ENCODE data around the gene DCP1A. TPM values are rescaled to one million over a fixed set of nuclear protein-coding genes. Genes with fewer than 3 reads are reported as not detected.
"Not testable (repeated sequence)": the region's sequence is repeated elsewhere in the genome, so short reads cannot be mapped to it uniquely, and the experiment has no call there.

Gene DCP1A
- total RNA-seq, 2 experiments from 2014 or later: 32.5 to 34.3 TPM

GRCh38 chr3:53312832-53313231 is 34.5 kb downstream of the DCP1A start:
- H3K36me3 Mint-ChIP-seq: peaks cover 12% of the 10 kb centered on the region
- no peaks in the 10 kb centered on the region for H3K9me3 Mint-ChIP-seq
- no peak for ATAC-seq (ENCODE audit: low read depth)
- POLR2A ChIA-PET: no interaction called here
- H3K4me3 Mint-ChIP-seq: no peak overlapping the region
- no peaks in the 10 kb centered on the region for H3K4me1 Mint-ChIP-seq
- H3K27ac Mint-ChIP-seq: no peak overlapping the region
- H3K27me3 Mint-ChIP-seq: no peaks in the 10 kb centered on the region
- DNase-seq: no peak

- Mint-ChIP-seq H3K4me1 (no peaks in the 10 kb centered on the region), H3K27ac (no peak overlapping the region), H3K27me3 (no peaks in the 10 kb centered on the region), H3K4me3 (no peak overlapping the region), H3K9me3 (no peaks in the 10 kb centered on the region), H3K36me3 (peaks cover 12% of the 10 kb centered on the region)
- DNase-seq: no peak
- POLR2A ChIA-PET: no interaction called here
- ATAC-seq (ENCODE audit: low read depth): no peak
Observed at GRCh38 chr3:53311882-53312281, 35.5 kb downstream of the DCP1A start.

- POLR2A ChIA-PET: no interaction called here
- no peak for ATAC-seq (ENCODE audit: low read depth)
Observed at GRCh38 chr3:53303957-53304356, 43.4 kb downstream of the DCP1A start.

GRCh38 chr3:53303549-53303948 is 43.8 kb downstream of the DCP1A start:
- no peak for ATAC-seq (ENCODE audit: low read depth)
- Mint-ChIP-seq H3K4me1 (no peaks in the 10 kb centered on the region), H3K27ac (no peak overlapping the region), H3K4me3 (no peak overlapping the region), H3K27me3 (no peaks in the 10 kb centered on the region), H3K9me3 (no peaks in the 10 kb centered on the region), H3K36me3 (peaks cover 14% of the 10 kb centered on the region)
- no peak for DNase-seq
- POLR2A ChIA-PET: no interaction called here

More at GRCh38 chr3:53303957-53304356, 43.4 kb downstream of the DCP1A start:
- no peak for DNase-seq
- no peak overlapping the region for H3K27ac Mint-ChIP-seq
- no peaks in the 10 kb centered on the region for H3K9me3 Mint-ChIP-seq
- peaks cover 14% of the 10 kb centered on the region for H3K36me3 Mint-ChIP-seq
- H3K4me1 Mint-ChIP-seq: no peaks in the 10 kb centered on the region
- no peaks in the 10 kb centered on the region for H3K27me3 Mint-ChIP-seq
- H3K4me3 Mint-ChIP-seq: no peak overlapping the region

GRCh38 chr3:53300826-53301225 is 46.5 kb downstream of the DCP1A start:
- H3K27me3 Mint-ChIP-seq: no peaks in the 10 kb centered on the region
- ATAC-seq (ENCODE audit: low read depth): no peak
- H3K4me1 Mint-ChIP-seq: no peaks in the 10 kb centered on the region
- H3K36me3 Mint-ChIP-seq: peaks cover 13% of the 10 kb centered on the region
- DNase-seq: no peak
- no peaks in the 10 kb centered on the region for H3K9me3 Mint-ChIP-seq
- POLR2A ChIA-PET: interaction anchor here (0.6 to 0.7 kb wide), 2 partner anchors 16 to 48 kb away, joined by 3 read pairs; no protein-coding TSS in a partner anchor
- H3K27ac Mint-ChIP-seq: no peak overlapping the region
- H3K4me3 Mint-ChIP-seq: no peak overlapping the region

- H3K9me3 Mint-ChIP-seq, H3K4me1 Mint-ChIP-seq, POLR2A ChIA-PET: not testable (repeated sequence)
Observed at GRCh38 chr3:53299611-53300023, 47.7 kb downstream of the DCP1A start.

DNA sequence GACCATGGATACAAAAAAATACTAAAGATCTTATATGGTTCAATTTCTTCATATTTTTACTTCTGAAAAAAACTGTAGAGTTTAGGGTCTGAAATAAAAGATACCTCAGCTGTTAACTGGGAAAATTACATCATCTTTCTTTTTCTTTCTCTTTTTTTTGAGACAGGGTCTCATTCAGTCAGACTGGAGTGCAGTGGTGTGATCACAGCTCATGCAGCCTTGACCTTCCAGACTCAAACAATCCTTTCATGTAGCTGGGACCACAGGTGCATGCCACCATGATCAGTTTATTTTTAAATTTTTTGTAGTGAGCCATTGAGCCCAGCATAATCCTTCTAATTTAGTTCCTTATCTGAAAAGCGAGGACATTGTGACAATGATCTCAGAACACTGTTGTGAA is 51.9 kb downstream of the DCP1A start:
- H3K9me3 Mint-ChIP-seq: no peaks in the 10 kb centered on the region
- POLR2A ChIA-PET: interaction anchor here (0.7 kb wide), 1 partner anchor 186 kb away, joined by 3 read pairs; no protein-coding TSS in a partner anchor
- no peak overlapping the region for H3K4me3 Mint-ChIP-seq
- H3K27me3 Mint-ChIP-seq: no peaks in the 10 kb centered on the region
- peaks cover 7% of the 10 kb centered on the region for H3K36me3 Mint-ChIP-seq
- ATAC-seq (ENCODE audit: low read depth) (no peak), DNase-seq (no peak)
- H3K4me1 Mint-ChIP-seq: no peaks in the 10 kb centered on the region
- no peak overlapping the region for H3K27ac Mint-ChIP-seq

More at GRCh38 chr3:53299611-53300023, 47.7 kb downstream of the DCP1A start:
- not testable (repeated sequence) for DNase-seq, H3K27me3 Mint-ChIP-seq, H3K4me3 Mint-ChIP-seq, H3K27ac Mint-ChIP-seq
- peak; percentile 73 for ATAC-seq (ENCODE audit: low read depth)
- H3K36me3 Mint-ChIP-seq: peaks cover 12% of the 10 kb centered on the region

- peaks cover 3% of the 10 kb centered on the region for H3K36me3 Mint-ChIP-seq
- ATAC-seq (ENCODE audit: low read depth) (no peak), DNase-seq (no peak)
- no peak overlapping the region for H3K4me3 Mint-ChIP-seq
- POLR2A ChIA-PET: no interaction called here
- H3K9me3 Mint-ChIP-seq: no peaks in the 10 kb centered on the region
- H3K27ac Mint-ChIP-seq: no peak overlapping the region
- H3K4me1 Mint-ChIP-seq: no peaks in the 10 kb centered on the region
- no peaks in the 10 kb centered on the region for H3K27me3 Mint-ChIP-seq
Observed at GRCh38 chr3:53293867-53294266, 53.5 kb downstream of the DCP1A start.

- ATAC-seq (ENCODE audit: low read depth): no peak
- no peaks in the 10 kb centered on the region for H3K27me3 Mint-ChIP-seq
- no peak for DNase-seq
- no peaks in the 10 kb centered on the region for H3K9me3 Mint-ChIP-seq
- peaks cover 6% of the 10 kb centered on the region for H3K4me1 Mint-ChIP-seq
- no peak overlapping the region for H3K27ac Mint-ChIP-seq
- POLR2A ChIA-PET: no interaction called here
- H3K36me3 Mint-ChIP-seq: peaks cover 9% of the 10 kb centered on the region
- H3K4me3 Mint-ChIP-seq: no peak overlapping the region
Observed at GRCh38 chr3:53288214-53288613, 59.1 kb downstream of the DCP1A start.

DNA sequence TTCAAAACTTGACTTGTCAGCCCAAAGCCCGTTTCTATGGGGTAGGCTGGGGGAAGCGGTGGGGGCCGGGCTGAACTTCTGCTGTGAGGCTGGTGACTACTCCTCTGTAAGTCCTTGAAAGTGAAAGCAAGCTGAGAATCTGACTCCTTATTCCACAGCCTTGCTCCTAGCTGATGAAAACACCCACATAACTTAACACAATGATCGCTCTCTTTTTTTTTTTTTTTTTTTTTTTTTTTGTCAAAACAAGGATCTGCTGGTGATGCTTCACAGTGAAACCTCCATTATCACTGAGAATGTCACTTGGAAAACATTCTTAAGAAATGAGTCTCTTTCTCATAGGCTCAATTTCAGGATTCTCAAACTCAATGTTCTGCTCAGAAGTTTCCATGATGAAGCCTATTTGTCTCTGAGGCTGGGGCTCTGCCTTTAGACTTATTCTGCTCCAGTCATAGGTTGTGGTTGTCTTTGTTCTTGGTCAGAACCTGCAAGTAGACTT is 60.2 kb downstream of the DCP1A start:
- Mint-ChIP-seq H3K4me1 (peaks cover 6% of the 10 kb centered on the region), H3K27ac (no peak overlapping the region), H3K4me3 (no peak overlapping the region), H3K27me3 (no peaks in the 10 kb centered on the region), H3K9me3 (no peaks in the 10 kb centered on the region), H3K36me3 (peaks cover 10% of the 10 kb centered on the region)
- ATAC-seq (ENCODE audit: low read depth): no peak
- no peak for DNase-seq
- POLR2A ChIA-PET: interaction anchor here (0.6 kb wide), 1 partner anchor 51 kb away, joined by 4 read pairs; no protein-coding TSS in a partner anchor

DNA sequence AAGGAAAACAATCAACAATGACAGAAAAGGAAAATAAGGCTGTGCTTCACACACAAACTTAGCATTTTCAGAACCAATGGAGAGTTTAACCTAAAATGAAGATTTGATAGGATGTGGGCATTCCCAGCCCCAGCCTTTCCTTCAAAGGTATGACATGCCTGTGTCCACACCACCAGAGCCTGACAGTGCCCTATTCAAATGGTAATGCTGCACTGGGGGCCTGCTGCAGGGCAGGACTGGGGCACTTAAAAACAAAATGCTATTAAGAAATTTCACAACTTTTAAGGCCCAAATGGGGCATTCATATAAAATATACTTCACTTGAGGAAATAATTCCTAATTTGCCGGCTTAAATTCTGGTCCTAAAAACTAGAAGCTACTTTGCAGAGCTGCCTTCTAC is 60.6 kb downstream of the DCP1A start:
- Mint-ChIP-seq H3K27ac (no peak overlapping the region), H3K36me3 (peaks cover 10% of the 10 kb centered on the region), H3K4me3 (no peak overlapping the region), H3K9me3 (no peaks in the 10 kb centered on the region), H3K4me1 (peaks cover 6% of the 10 kb centered on the region), H3K27me3 (no peaks in the 10 kb centered on the region)
- ATAC-seq (ENCODE audit: low read depth): no peak
- POLR2A ChIA-PET: interaction anchor here (0.6 kb wide), 1 partner anchor 51 kb away, joined by 4 read pairs; no protein-coding TSS in a partner anchor
- no peak for DNase-seq

GRCh38 chr3:53282581-53282980 is 64.8 kb downstream of the DCP1A start:
- Mint-ChIP-seq H3K27me3 (peaks cover 2% of the 10 kb centered on the region), H3K36me3 (peaks cover 8% of the 10 kb centered on the region), H3K9me3 (no peaks in the 10 kb centered on the region), H3K4me3 (no peak overlapping the region), H3K27ac (no peak overlapping the region), H3K4me1 (peaks cover 5% of the 10 kb centered on the region)
- ATAC-seq (ENCODE audit: low read depth): no peak
- DNase-seq: no peak
- POLR2A ChIA-PET: no interaction called here

DNA sequence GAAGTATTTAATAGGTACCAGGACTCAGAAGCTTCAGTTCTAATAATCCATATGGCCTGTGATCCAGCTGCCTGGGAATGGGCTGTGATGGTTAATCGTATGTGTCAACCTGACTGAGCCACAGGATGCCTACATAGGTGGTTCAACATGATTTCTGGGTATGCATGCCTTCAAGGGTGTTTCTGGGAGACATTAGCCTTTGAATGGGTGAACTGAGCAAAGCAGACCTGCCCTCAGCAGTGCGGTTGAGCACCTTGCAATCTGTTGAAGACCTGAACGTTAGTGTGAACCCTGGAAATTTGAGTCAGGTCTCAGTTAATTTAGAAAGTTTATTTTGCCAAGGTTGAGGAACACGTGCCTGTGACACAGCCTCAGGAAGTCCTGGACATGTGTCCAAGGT is 68.7 kb downstream of the DCP1A start:
- Mint-ChIP-seq H3K4me3 (no peak overlapping the region), H3K4me1 (peaks cover 7% of the 10 kb centered on the region), H3K27me3 (peaks cover 2% of the 10 kb centered on the region), H3K9me3 (no peaks in the 10 kb centered on the region), H3K27ac (no peak overlapping the region), H3K36me3 (peaks cover 7% of the 10 kb centered on the region)
- DNase-seq (no peak), ATAC-seq (ENCODE audit: low read depth) (no peak)
- POLR2A ChIA-PET: no interaction called here

- Mint-ChIP-seq H3K36me3 (peaks cover 1% of the 10 kb centered on the region), H3K27me3 (peaks cover 2% of the 10 kb centered on the region), H3K27ac (peak overlapping the region; percentile 90), H3K4me3 (peak overlapping the region; percentile 53), H3K9me3 (no peaks in the 10 kb centered on the region), H3K4me1 (peaks cover 14% of the 10 kb centered on the region)
- DNase-seq (no peak), ATAC-seq (ENCODE audit: low read depth) (peak; percentile 96)
- POLR2A ChIA-PET: interaction anchor here (0.8 to 2.3 kb wide), 7 partner anchors 8 to 72 kb away, joined by 3 to 19 read pairs (median 3); partner anchors contain the start of genes DCP1A and TKT
Observed at GRCh38 chr3:53274938-53275605, 72.3 kb downstream of the DCP1A start.

All from activated naive CD8-positive, alpha-beta T cell treated with anti-CD3 and anti-CD28 coated beads, Interleukin-2, amount 10 ng/mL, durations not matched to agents 7 days and 5 days (primary cell).